HG03442 (cell line): Measurements from ENCODE around the gene TMEM120A.

Experiments
- ATAC-seq: cut with Tn5 transposase; IDR thresholded peaks from one replicate; pipeline ENCODE4 v1.9.1; 2021; ENCODE audit warnings: mild to moderate bottlenecking, moderate library complexity; ENCODE audit not compliant: unreplicated experiment

TMEM120A gene

GRCh38 chr7:75981453-75982305, 12.7 kb downstream of the TMEM120A start:
- no peak for ATAC-seq

- no peak for ATAC-seq
Measured at GRCh38 chr7:75981203-75981452, 13.3 kb downstream of the TMEM120A start.

GRCh38 chr7:75980430-75981202, 13.8 kb downstream of the TMEM120A start:
- ATAC-seq: no peak

GRCh38 chr7:75979759-75980429, 14.5 kb downstream of the TMEM120A start:
- no peak for ATAC-seq

- no peak for ATAC-seq
Measured at GRCh38 chr7:75977743-75978142, 16.7 kb downstream of the TMEM120A start.

GRCh38 chr7:75971961-75972763, 22.2 kb downstream of the TMEM120A start:
- no peak for ATAC-seq

GRCh38 chr7:75971309-75971960, 23.0 kb downstream of the TMEM120A start:
- ATAC-seq: no peak

GRCh38 chr7:75969704-75970498, 24.5 kb downstream of the TMEM120A start:
- no peak for ATAC-seq

GRCh38 chr7:75969182-75969581, 25.2 kb downstream of the TMEM120A start:
- ATAC-seq: no peak

GRCh38 chr7:75968561-75969001, 25.8 kb downstream of the TMEM120A start:
- ATAC-seq: no peak

- ATAC-seq: no peak
Measured at GRCh38 chr7:75968012-75968411, 26.4 kb downstream of the TMEM120A start.

- no peak for ATAC-seq
Measured at GRCh38 chr7:75967487-75967997, 26.9 kb downstream of the TMEM120A start.

GRCh38 chr7:75967055-75967454, 27.3 kb downstream of the TMEM120A start:
- ATAC-seq: no peak

- ATAC-seq: no peak
Measured at GRCh38 chr7:75966190-75966961, 28.0 kb downstream of the TMEM120A start.

GRCh38 chr7:75965617-75966016, 28.8 kb downstream of the TMEM120A start:
- ATAC-seq: no peak

GRCh38 chr7:75963381-75963995, 30.9 kb downstream of the TMEM120A start:
- ATAC-seq: no peak

- no peak for ATAC-seq
Measured at GRCh38 chr7:75962607-75963380, 31.6 kb downstream of the TMEM120A start.
